Small intestine (tissue), 7 donors: ENCODE data around the gene LAMA5. TPM values are rescaled to one million over a fixed set of nuclear protein-coding genes. Genes with fewer than 3 reads are reported as not detected.
A peak's percentile ranks its signal among the peaks of the same experiment; 100 is the strongest.

Source experiments
- DNase-seq, 2 donors: peaks; one replicate each; pipeline versions ENCODE4 v3.0.0 to v3.0.0-alpha.2; 2013
- FAIRE-seq: peaks from 2 replicates; lab custom pipeline; 2012; peaks lifted over from hg19 to GRCh38; lab: Jason Lieb, UNC
- H3K27ac ChIP-seq, 3 donors: one replicate each; pipeline ENCODE4 v1.5.1; 2013; ENCODE audit warnings: low read length in 2 of 3, mild to moderate bottlenecking in 2 of 3, control low read depth in 1 of 3, inconsistent platforms in 1 of 3, low read depth in 1 of 3, moderate library complexity in 1 of 3
- H3K27me3 ChIP-seq, 3 donors: one replicate each; pipeline ENCODE4 v1.6.1; 2013; ENCODE audit warnings: low read length in 3 of 3, inconsistent platforms in 1 of 3; ENCODE audit not compliant: control insufficient read depth in 3 of 3, insufficient read depth in 3 of 3
- H3K36me3 ChIP-seq, 3 donors: one replicate each; pipeline ENCODE4 v1.6.1; 2013; ENCODE audit warnings: low read length in 3 of 3, inconsistent platforms in 1 of 3, low read depth in 1 of 3, mild to moderate bottlenecking in 1 of 3, moderate library complexity in 1 of 3; ENCODE audit not compliant: control insufficient read depth in 3 of 3, insufficient read depth in 2 of 3
- H3K4me1 ChIP-seq, 3 donors: one replicate each; pipeline ENCODE4 v1.6.1; 2013; ENCODE audit warnings: low read length in 2 of 3, inconsistent platforms in 1 of 3, low read depth in 1 of 3, mild to moderate bottlenecking in 1 of 3, moderate library complexity in 1 of 3; ENCODE audit not compliant: control insufficient read depth in 3 of 3, insufficient read depth in 2 of 3
- H3K4me3 ChIP-seq, 3 donors: one replicate each; pipeline ENCODE4 v1.5.1; 2013; ENCODE audit warnings: low read length in 3 of 3, control low read depth in 1 of 3, inconsistent platforms in 1 of 3, low read depth in 1 of 3, mild to moderate bottlenecking in 1 of 3, moderate library complexity in 1 of 3
- H3K9me3 ChIP-seq, 2 donors: one replicate each; pipeline ENCODE4 v1.6.1; 2013; ENCODE audit warnings: low read depth in 1 of 2, low read length in 1 of 2; ENCODE audit not compliant: control insufficient read depth in 2 of 2, insufficient read depth in 1 of 2
- WGBS, 3 donors: extraction: QIAGEN DNeasy Blood & Tissue Kit; methylation state at CpG; one replicate each; pipeline ENCODE4 v1.1.7; 2013; 5-methylcytosine and 5-hydroxymethylcytosine counted together
- polyA plus RNA-seq, 4 donors: library from polyadenylated mRNA; stranded (reverse) in 3 of 4; unstranded in 1 of 4; fragments of 200-250 nt in 3 of 4; fragments of 120-200 nt in 1 of 4; gene quantifications; one replicate each; pipeline versions ENCODE4 v1.2.1 to v1.2.3, GENCODE V29; 2013
- donor health status: healthy with polysubstance abuse.
- donor health status: control.
- donor health status: control.
- donor health status: Bipolar disorder and iron deficiency.
- donor health status: healthy.

Gene LAMA5
- polyA plus RNA-seq, 4 donors, result 1.3 to 62.8 (median 23.0) TPM

- peaks cover 0 to 4% of the 10 kb centered on the region in 2 donors for H3K9me3 ChIP-seq
- H3K4me1 ChIP-seq, result peaks cover 0 to 14% (median 0%) of the 10 kb centered on the region in 3 donors
- no peaks in the 10 kb centered on the region for H3K27me3 ChIP-seq
- peaks cover 0 to 48% (median 0%) of the 10 kb centered on the region in 3 donors for H3K36me3 ChIP-seq
- H3K27ac ChIP-seq, result no peak overlapping the region
- 66 to 92% (median 75%) methylated on average over 29 to 34 of the region's 34 CpGs for WGBS, 3 donors
- no peak overlapping the region for H3K4me3 ChIP-seq
- DNase-seq (no peak), FAIRE-seq (no peak)
Measured at GRCh38 chr20:62346398-62347150, 20.5 kb downstream of the LAMA5 start.

- DNase-seq (no peak), FAIRE-seq (no peak)
- Histone ChIP-seq H3K36me3 (peaks cover 0 to 40% (median 0%) of the 10 kb centered on the region in 3 donors), H3K4me3 (no peak overlapping the region), H3K27me3 (no peaks in the 10 kb centered on the region), H3K4me1 (peaks cover 0 to 12% (median 0%) of the 10 kb centered on the region in 3 donors), H3K27ac (no peak overlapping the region), H3K9me3 (peaks cover 0 to 4% of the 10 kb centered on the region in 2 donors)
- WGBS, 3 donors, result 72 to 86% (median 77%) methylated on average over 25 of the region's 25 CpGs
Measured at GRCh38 chr20:62345681-62346370, 21.3 kb downstream of the LAMA5 start.

GRCh38 chr20:62344782-62345181 is 22.3 kb downstream of the LAMA5 start:
- H3K4me3 ChIP-seq, result no peak overlapping the region
- WGBS, 3 donors, result 77 to 81% (median 81%) methylated on average over 10 of the region's 10 CpGs

GRCh38 chr20:62344092-62344491 is 23.0 kb downstream of the LAMA5 start:
- no peak for FAIRE-seq
- H3K4me1 ChIP-seq, result no peaks in the 10 kb centered on the region
- WGBS, 3 donors, result 90 to 94% (median 92%) methylated on average over 5 of the region's 5 CpGs
- H3K36me3 ChIP-seq, result peaks cover 0 to 35% (median 0%) of the 10 kb centered on the region in 3 donors
- no peak for DNase-seq
- H3K27me3 ChIP-seq, result no peaks in the 10 kb centered on the region
- no peak overlapping the region for H3K27ac ChIP-seq
- peaks cover 0 to 4% of the 10 kb centered on the region in 2 donors for H3K9me3 ChIP-seq
- H3K4me3 ChIP-seq, result no peak overlapping the region

More at GRCh38 chr20:62344782-62345181, 22.3 kb downstream of the LAMA5 start:
- H3K27ac ChIP-seq, result no peak overlapping the region
- H3K4me1 ChIP-seq, result peaks cover 0 to 1% (median 0%) of the 10 kb centered on the region in 3 donors
- DNase-seq, result no peak
- peaks cover 0 to 4% of the 10 kb centered on the region in 2 donors for H3K9me3 ChIP-seq
- H3K36me3 ChIP-seq, result peaks cover 0 to 34% (median 0%) of the 10 kb centered on the region in 3 donors
- FAIRE-seq, result no peak
- H3K27me3 ChIP-seq, result no peaks in the 10 kb centered on the region

GRCh38 chr20:62342910-62343309 is 24.2 kb downstream of the LAMA5 start:
- no peak for FAIRE-seq
- WGBS, 3 donors, result 57 to 59% (median 59%) methylated on average over 10 of the region's 10 CpGs
- no peak overlapping the region for H3K4me3 ChIP-seq

GRCh38 chr20:62339647-62340062 is 27.5 kb downstream of the LAMA5 start:
- peak overlapping the region in 1 of 3 donors; percentile 55 for H3K27ac ChIP-seq
- 67 to 78% (median 69%) methylated on average over 14 of the region's 14 CpGs for WGBS, 3 donors
- no peak for DNase-seq
- no peaks in the 10 kb centered on the region for H3K27me3 ChIP-seq
- no peaks in the 10 kb centered on the region for H3K4me1 ChIP-seq
- peaks cover 0 to 47% (median 0%) of the 10 kb centered on the region in 3 donors for H3K36me3 ChIP-seq
- no peak for FAIRE-seq
- no peaks in the 10 kb centered on the region for H3K9me3 ChIP-seq
- no peak overlapping the region for H3K4me3 ChIP-seq

More at GRCh38 chr20:62342910-62343309, 24.2 kb downstream of the LAMA5 start:
- Histone ChIP-seq H3K27ac (peak overlapping the region in 1 of 3 donors; percentile 5), H3K27me3 (no peaks in the 10 kb centered on the region), H3K36me3 (peaks cover 0 to 42% (median 0%) of the 10 kb centered on the region in 3 donors), H3K4me1 (no peaks in the 10 kb centered on the region), H3K9me3 (no peaks in the 10 kb centered on the region)
- no peak for DNase-seq

- WGBS, 3 donors, result 94 to 96% (median 95%) methylated on average over 16 of the region's 16 CpGs
- Histone ChIP-seq H3K4me1 (no peaks in the 10 kb centered on the region), H3K4me3 (no peak overlapping the region), H3K36me3 (peaks cover 0 to 56% (median 0%) of the 10 kb centered on the region in 3 donors), H3K27me3 (no peaks in the 10 kb centered on the region), H3K27ac (no peak overlapping the region), H3K9me3 (no peaks in the 10 kb centered on the region)
- DNase-seq, result no peak
- no peak for FAIRE-seq
Measured at GRCh38 chr20:62338294-62338620, 28.9 kb downstream of the LAMA5 start.

GRCh38 chr20:62337558-62338293 is 29.4 kb downstream of the LAMA5 start:
- 76 to 78% (median 77%) methylated on average over 33 to 34 of the region's 34 CpGs for WGBS, 3 donors
- Histone ChIP-seq H3K9me3 (no peaks in the 10 kb centered on the region), H3K4me3 (no peak overlapping the region), H3K36me3 (peaks cover 0 to 62% (median 0%) of the 10 kb centered on the region in 3 donors), H3K4me1 (no peaks in the 10 kb centered on the region), H3K27me3 (no peaks in the 10 kb centered on the region), H3K27ac (no peak overlapping the region)
- no peak for FAIRE-seq
- no peak for DNase-seq
